Rectal smooth muscle tissue (tissue), 1 donor: ENCODE results near the gene KLHDC9.

Source experiments
- H3K27ac ChIP-seq: one replicate; pipeline ENCODE4 v1.7.0; 2013; ENCODE audit warnings: low read depth, low read length, inconsistent platforms
- H3K27me3 ChIP-seq: one replicate; pipeline ENCODE4 v1.7.0; 2013; ENCODE audit warnings: low read length; ENCODE audit not compliant: control insufficient read depth, insufficient read depth
- H3K36me3 ChIP-seq: one replicate; pipeline ENCODE4 v1.7.0; 2013; ENCODE audit warnings: low read length; ENCODE audit not compliant: control insufficient read depth, insufficient read depth
- H3K4me1 ChIP-seq: one replicate; pipeline ENCODE4 v1.7.0; 2013; ENCODE audit warnings: low read length; ENCODE audit not compliant: control insufficient read depth, insufficient read depth
- H3K4me3 ChIP-seq: one replicate; pipeline ENCODE4 v1.7.0; 2013; ENCODE audit warnings: low read length
- H3K9ac ChIP-seq: one replicate; pipeline ENCODE4 v1.7.0; 2013; ENCODE audit warnings: low read length

Gene KLHDC9

DNA sequence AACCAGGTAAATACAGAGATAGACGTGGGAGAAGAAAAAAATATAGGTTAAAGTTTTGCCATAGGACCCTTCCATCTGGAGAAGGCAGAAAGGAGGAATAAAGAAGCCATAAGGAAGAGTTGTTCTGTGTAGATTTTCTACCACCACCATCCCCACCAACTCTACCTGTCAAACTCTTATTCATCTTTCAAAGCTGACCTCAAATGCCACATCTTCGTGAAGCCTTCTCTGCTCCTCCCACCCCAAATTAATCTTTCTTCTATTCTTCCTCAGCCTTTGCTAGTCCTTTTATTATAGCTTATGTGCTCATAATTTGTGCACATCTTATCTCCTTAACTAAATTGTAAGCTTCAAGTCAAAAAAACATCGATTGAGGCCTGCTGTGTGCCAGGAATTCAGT lies 7.5 kb upstream of the KLHDC9 start:
- Histone ChIP-seq H3K4me3 (no peak overlapping the region), H3K27me3 (no peaks in the 10 kb centered on the region), H3K4me1 (no peaks in the 10 kb centered on the region), H3K27ac (no peak overlapping the region), H3K36me3 (no peaks in the 10 kb centered on the region), H3K9ac (no peak overlapping the region)

DNA sequence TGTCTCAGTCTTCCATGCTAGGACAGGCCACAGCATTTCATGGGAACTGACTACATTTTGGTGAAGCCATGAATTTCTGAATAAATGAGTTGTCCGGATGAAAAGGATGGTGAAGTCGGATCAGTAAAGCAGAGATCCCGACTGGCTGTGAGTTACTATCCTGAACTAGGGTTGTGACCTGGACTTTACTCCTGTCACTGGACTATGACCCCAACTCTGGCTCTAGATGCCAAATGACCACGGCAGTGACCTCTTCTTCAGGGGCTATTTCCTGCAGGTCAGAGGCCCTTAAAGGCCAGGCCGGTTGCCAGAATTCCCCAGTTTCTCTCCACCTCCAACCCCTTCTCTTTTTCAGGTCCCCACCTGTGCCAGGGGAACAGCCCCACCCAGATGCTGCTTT lies 7.1 kb upstream of the KLHDC9 start:
- no peaks in the 10 kb centered on the region for H3K27me3 ChIP-seq
- no peaks in the 10 kb centered on the region for H3K4me1 ChIP-seq
- H3K27ac ChIP-seq = no peak overlapping the region
- no peak overlapping the region for H3K4me3 ChIP-seq
- H3K9ac ChIP-seq = no peak overlapping the region
- H3K36me3 ChIP-seq = no peaks in the 10 kb centered on the region

DNA sequence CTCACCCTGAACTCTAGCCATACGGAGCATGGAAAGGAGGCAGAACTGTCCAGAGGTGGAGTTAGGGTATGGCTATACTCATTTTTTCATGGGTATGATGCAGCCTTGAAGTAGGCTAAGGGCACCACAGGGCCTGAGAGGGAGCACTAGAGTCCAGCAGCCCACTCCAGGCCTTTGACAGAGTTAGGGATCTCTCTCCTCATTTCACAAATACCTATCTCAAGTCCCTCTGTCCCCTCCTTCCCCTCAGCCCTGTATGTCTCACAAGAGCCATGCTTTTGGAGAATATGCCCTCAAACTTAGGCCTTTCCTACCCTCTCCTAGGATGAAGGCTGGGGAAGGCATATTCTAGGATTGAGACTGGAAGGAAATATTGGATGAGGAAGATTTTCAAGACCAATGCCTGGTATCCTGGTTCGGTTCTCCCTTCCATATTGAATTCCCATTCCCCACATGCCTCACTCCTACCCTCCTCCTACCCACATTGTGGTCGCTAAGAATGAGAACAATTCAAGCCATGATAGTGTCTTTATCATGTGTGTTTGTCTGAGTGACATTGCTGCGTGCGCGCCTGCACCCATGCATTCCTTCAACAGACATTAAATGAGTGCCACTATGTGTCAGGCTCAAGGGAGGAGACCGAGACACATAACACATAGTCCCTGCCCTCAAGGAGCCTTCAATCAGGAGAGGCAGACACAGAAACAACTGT lies 6.2 kb upstream of the KLHDC9 start:
- no peaks in the 10 kb centered on the region for H3K4me1 ChIP-seq
- H3K9ac ChIP-seq = no peak overlapping the region
- no peak overlapping the region for H3K27ac ChIP-seq
- no peak overlapping the region for H3K4me3 ChIP-seq
- no peaks in the 10 kb centered on the region for H3K27me3 ChIP-seq
- no peaks in the 10 kb centered on the region for H3K36me3 ChIP-seq

DNA sequence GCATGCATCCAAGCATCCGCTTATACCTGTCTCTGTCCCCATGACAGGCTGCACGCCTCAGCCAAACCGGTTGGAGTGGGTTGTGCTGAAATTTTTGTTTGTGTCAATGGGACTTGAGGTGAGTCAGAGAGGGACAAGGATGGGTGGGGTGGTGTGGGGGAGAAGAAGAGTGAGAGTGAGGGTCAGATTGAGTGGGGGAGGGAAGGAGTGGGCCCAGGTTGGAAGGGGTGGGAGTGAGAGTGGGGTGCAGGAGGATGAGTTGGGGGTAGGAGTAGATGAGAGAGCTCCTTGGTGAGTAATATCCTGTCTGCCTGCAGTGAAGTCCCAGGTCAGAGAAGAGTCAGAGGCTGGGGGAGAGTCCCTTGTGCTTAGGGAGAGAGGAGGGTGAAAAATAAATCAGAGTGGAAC lies 5.5 kb upstream of the KLHDC9 start:
- Histone ChIP-seq H3K4me1 (peaks cover 3% of the 10 kb centered on the region), H3K4me3 (no peak overlapping the region), H3K27me3 (no peaks in the 10 kb centered on the region), H3K9ac (no peak overlapping the region), H3K27ac (no peak overlapping the region), H3K36me3 (no peaks in the 10 kb centered on the region)

DNA sequence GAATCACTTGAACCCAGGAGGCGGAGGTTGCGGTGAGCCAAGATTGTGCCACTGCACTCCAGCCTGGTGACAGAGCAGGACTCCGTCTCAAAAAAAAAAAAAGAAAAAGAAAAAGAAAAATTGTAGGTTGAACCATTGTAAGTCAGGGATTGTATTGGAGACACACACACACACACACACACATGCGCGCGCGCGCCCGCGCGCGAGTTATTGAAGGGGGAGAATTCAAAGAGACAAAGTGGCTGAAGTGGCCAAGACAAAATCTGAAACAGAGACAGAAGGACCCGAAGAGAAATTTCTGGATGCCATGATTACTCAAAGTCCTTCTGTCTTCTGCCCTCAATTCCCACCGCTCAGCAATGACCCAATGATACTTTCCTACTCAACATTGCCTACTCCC lies 3.7 kb upstream of the KLHDC9 start:
- H3K36me3 ChIP-seq = no peaks in the 10 kb centered on the region
- H3K4me3 ChIP-seq = no peak overlapping the region
- H3K4me1 ChIP-seq = peaks cover 3% of the 10 kb centered on the region
- H3K27me3 ChIP-seq = no peaks in the 10 kb centered on the region
- no peak overlapping the region for H3K9ac ChIP-seq
- H3K27ac ChIP-seq = no peak overlapping the region

GRCh38 chr1:161095230-161095629 lies 2.9 kb upstream of the KLHDC9 start:
- no peaks in the 10 kb centered on the region for H3K36me3 ChIP-seq
- no peaks in the 10 kb centered on the region for H3K27me3 ChIP-seq
- no peak overlapping the region for H3K9ac ChIP-seq
- no peak overlapping the region for H3K27ac ChIP-seq
- no peak overlapping the region for H3K4me3 ChIP-seq
- peaks cover 3% of the 10 kb centered on the region for H3K4me1 ChIP-seq

- Histone ChIP-seq H3K27ac (no peak overlapping the region), H3K4me1 (peaks cover 3% of the 10 kb centered on the region), H3K9ac (no peak overlapping the region), H3K36me3 (no peaks in the 10 kb centered on the region), H3K27me3 (no peaks in the 10 kb centered on the region), H3K4me3 (no peak overlapping the region)
These were observed 2.1 kb upstream of the KLHDC9 start for GRCh38 chr1:161096015-161096414.

DNA sequence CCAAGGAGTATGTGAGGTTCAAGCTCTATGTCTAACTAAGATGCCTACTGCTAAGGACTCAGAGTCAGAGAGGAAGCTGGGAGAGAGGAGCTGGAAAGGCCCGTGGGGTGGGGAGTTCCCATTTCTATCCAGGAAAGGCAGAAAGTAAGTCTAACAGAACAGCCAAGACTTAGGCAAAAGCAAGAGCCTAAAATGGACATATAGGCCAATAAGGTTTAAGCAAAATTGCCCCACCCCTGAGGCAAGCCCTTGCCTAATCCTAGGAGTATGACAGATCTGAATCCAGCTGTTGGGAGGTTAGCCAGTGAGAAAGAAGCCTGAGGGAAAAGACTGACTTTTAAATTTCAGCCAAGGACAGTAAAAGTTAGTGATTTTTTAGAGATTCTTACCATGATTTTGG lies 1.6 kb upstream of the KLHDC9 start:
- H3K27ac ChIP-seq = no peak overlapping the region
- peaks cover 3% of the 10 kb centered on the region for H3K4me1 ChIP-seq
- H3K36me3 ChIP-seq = peaks cover 1% of the 10 kb centered on the region
- no peaks in the 10 kb centered on the region for H3K27me3 ChIP-seq
- no peak overlapping the region for H3K4me3 ChIP-seq
- H3K9ac ChIP-seq = no peak overlapping the region

DNA sequence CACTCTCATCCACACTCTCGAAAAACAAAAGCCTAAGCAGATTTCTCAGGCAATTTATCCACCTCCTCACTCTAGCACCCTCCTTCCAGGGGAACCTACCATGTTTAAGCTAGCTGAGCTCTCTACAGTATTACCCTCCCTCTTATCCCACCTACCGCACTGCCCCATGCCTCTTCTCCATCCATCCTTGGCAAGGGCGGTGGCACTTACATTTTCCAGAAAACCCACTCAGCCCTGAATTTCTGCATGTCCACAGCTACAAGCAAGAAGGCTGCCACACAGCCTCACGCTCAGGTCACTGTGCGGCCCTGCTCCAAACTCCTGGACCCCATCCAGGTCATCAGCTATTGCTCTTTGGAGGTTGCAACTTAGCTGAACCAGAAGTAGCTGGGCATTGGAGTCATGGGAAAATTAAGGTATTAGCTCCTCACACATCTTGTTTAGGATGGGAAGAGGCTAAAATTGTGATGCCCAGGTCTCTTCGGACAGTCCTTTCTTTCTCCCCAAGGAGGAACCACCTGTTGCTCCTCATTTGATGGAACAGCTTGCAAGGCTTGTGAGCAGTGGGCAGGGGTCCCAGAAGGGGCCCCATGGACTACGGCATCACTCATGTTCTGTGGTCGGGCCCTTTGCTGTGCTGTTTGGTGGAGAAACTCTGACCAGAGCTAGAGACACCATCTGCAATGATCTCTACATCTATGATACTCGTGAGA lies 1.1 kb downstream of the KLHDC9 start:
- Histone ChIP-seq H3K4me1 (peaks cover 3% of the 10 kb centered on the region), H3K4me3 (peak overlapping the region; percentile 76), H3K9ac (no peak overlapping the region), H3K36me3 (peaks cover 9% of the 10 kb centered on the region), H3K27ac (peak overlapping the region; percentile 69), H3K27me3 (no peaks in the 10 kb centered on the region)

GRCh38 chr1:161100556-161100955 lies 2.4 kb downstream of the KLHDC9 start:
- no peaks in the 10 kb centered on the region for H3K27me3 ChIP-seq
- no peak overlapping the region for H3K9ac ChIP-seq
- peaks cover 3% of the 10 kb centered on the region for H3K4me1 ChIP-seq
- H3K36me3 ChIP-seq = peaks cover 9% of the 10 kb centered on the region
- no peak overlapping the region for H3K27ac ChIP-seq
- no peak overlapping the region for H3K4me3 ChIP-seq

DNA sequence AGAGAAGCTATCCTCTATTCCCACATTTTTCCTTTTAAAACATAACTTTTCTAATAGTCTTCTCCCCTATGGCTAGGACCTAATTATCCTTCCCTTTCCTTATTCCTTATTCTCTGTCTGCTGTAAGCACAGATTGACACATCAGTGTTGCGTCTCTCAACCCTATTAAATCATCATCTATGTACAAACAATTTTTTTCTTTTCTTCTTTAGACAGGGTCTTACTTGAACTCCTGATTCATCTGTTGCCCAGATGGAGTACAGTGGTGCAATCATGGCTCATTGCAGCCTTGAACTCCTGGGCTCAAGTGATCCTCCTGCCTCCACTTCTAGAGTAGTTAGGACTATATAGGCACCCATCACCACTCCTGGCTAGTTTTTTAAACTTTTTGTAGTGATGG lies 8.3 kb downstream of the KLHDC9 start:
- Histone ChIP-seq H3K36me3 (peaks cover 12% of the 10 kb centered on the region), H3K27me3 (no peaks in the 10 kb centered on the region), H3K4me1 (no peaks in the 10 kb centered on the region), H3K9ac (no peak overlapping the region), H3K27ac (no peak overlapping the region), H3K4me3 (no peak overlapping the region)

DNA sequence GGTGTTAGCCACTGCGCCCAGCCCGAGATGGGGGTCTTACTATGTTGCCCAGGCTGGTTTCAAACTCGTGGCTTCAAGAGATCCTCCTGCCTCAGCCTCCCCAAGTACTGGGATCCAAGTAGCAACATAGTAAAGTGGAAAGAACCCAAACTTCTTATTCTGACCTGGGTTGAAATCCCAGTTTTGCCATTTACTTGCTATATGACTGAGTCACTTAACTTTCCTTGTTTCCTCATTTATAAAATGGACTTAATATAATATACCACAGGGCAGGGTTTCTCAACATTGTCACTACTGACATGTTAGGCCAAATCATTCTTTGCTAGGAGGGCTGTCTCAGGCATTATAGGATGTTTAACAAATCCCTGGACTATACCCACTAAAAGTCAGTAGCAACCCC lies 13.0 kb downstream of the KLHDC9 start:
- Histone ChIP-seq H3K27ac (no peak overlapping the region), H3K4me3 (no peak overlapping the region), H3K27me3 (no peaks in the 10 kb centered on the region), H3K4me1 (no peaks in the 10 kb centered on the region), H3K36me3 (peaks cover 3% of the 10 kb centered on the region), H3K9ac (no peak overlapping the region)

DNA sequence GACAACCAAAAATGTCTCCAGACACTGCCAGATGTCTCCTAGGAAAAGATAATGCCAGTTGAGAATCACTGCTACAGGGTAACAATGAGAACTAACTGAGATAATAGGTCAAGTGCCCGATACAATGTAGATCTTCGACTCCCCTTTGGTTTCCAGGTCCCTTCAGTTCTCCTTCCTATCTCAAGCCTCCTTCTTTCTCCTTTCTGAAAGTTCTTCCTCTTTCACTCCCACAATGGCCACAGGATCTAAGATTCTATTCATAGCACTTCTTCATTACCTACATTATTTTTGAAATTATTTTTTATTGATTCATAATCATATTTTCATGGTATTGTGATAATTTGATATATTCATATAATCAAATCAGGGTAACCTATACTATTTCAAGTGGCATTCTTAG lies 13.4 kb downstream of the KLHDC9 start:
- Histone ChIP-seq H3K9ac (no peak overlapping the region), H3K36me3 (peaks cover 3% of the 10 kb centered on the region), H3K27me3 (no peaks in the 10 kb centered on the region), H3K4me1 (no peaks in the 10 kb centered on the region), H3K4me3 (no peak overlapping the region), H3K27ac (no peak overlapping the region)
